ENCODE data around the gene TCF3. TPM values are rescaled to one million over a fixed set of nuclear protein-coding genes. Genes with fewer than 3 reads are reported as not detected.

The TCF3 gene
- total RNA-seq, 1 experiment from 2014 or later: 208 TPM

- no peaks in the 10 kb centered on the region for H4K20me1 ChIP-seq (ENCODE audit: insufficient read depth)
- H3K9me3 ChIP-seq (ENCODE audit: control insufficient read depth in 1 of 2, insufficient read depth in 1 of 2, low read depth in 1 of 2, low read length in 2 of 2): no peaks in the 10 kb centered on the region
- no peak for ATAC-seq
- H3K36me3 ChIP-seq (ENCODE audit: control insufficient read depth in 1 of 2, insufficient read depth in 2 of 2, low read length in 2 of 2): no peaks in the 10 kb centered on the region
- H3K4me3 ChIP-seq (replicated peaks in 1 of 2; ENCODE audit: low read depth in 1 of 2, low read length in 2 of 2): no peak overlapping the region
- H3K9ac ChIP-seq (ENCODE audit: low read length): no peak overlapping the region
- ChIA-PET POLR2A (no interaction called here), RAD21 (ENCODE audit: low non-redundant PET in 1 of 2, low total read pairs in 2 of 2, uncharacterized antibody in 2 of 2, unreplicated experiment in 2 of 2) (interaction anchor here in 1 of 2 experiments (0.6 to 0.7 kb wide), 2 partner anchors 73 to 114 kb away, joined by 4 to 5 read pairs; no protein-coding TSS in a partner anchor), CTCF (interaction anchor here (2.0 to 4.3 kb wide), 4 partner anchors 78 to 127 kb away, joined by 5 to 38 read pairs (median 18); no protein-coding TSS in a partner anchor)
- intact Hi-C loops (cut with micrococcal nuclease): loop anchor here (5.0 kb wide), 2 partner anchors 74 to 139 kb away; partner anchors contain the start of gene ATP8B3
- no peaks in the 10 kb centered on the region for H3K9me2 ChIP-seq (ENCODE audit: insufficient read depth)
- H3K79me2 ChIP-seq (ENCODE audit: insufficient read depth, low read length): no peaks in the 10 kb centered on the region
- H3K27me3 ChIP-seq (ENCODE audit: insufficient read depth, low read length): no peaks in the 10 kb centered on the region
- DNase-seq (ENCODE audit: low read depth, low spot score): no peak
- H3K27ac ChIP-seq (ENCODE audit: low read depth, low read length): peak overlapping the region; percentile 60; the same call in 1 of the 2 replicates
- peaks cover 4 to 47% of the 10 kb centered on the region in 2 experiments; a peak in 3 of 4 replicates for H3K4me1 ChIP-seq (ENCODE audit: control insufficient read depth in 1 of 2, insufficient read depth in 2 of 2, low read length in 2 of 2)
- no TSS peak for BruUV-seq (replicated peaks)
- TF ChIP-seq YY1 (IDR thresholded peaks at IDR 0.05; ENCODE audit: extremely low read depth, insufficient replicate concordance, low read depth, low read length) (no peak), ZNF274 (IDR thresholded peaks at IDR 0.05; ENCODE audit: low read depth, low read length) (no peak)
- no peak overlapping the region for H2AFZ ChIP-seq (ENCODE audit: low read depth, low read length, poor library complexity, severe bottlenecking)
- H3K4me2 ChIP-seq (ENCODE audit: low read length): 0 out of 2 replicates have a peak overlapping the region, but pooled peaks have one; percentile 2
Measured at GRCh38 chr19:1673645-1674292, 21.4 kb upstream of the TCF3 start.

- Histone ChIP-seq H2AFZ (ENCODE audit: low read depth, low read length, poor library complexity, severe bottlenecking) (no peak overlapping the region), H3K27me3 (ENCODE audit: insufficient read depth, low read length) (no peaks in the 10 kb centered on the region), H3K36me3 (ENCODE audit: control insufficient read depth in 1 of 2, insufficient read depth in 2 of 2, low read length in 2 of 2) (no peaks in the 10 kb centered on the region), H3K9ac (ENCODE audit: low read length) (no peak overlapping the region), H4K20me1 (ENCODE audit: insufficient read depth) (no peaks in the 10 kb centered on the region), H3K4me1 (ENCODE audit: control insufficient read depth in 1 of 2, insufficient read depth in 2 of 2, low read length in 2 of 2) (peaks cover 4 to 47% of the 10 kb centered on the region in 2 experiments; a peak in 3 of 4 replicates), H3K9me3 (ENCODE audit: control insufficient read depth in 1 of 2, insufficient read depth in 1 of 2, low read depth in 1 of 2, low read length in 2 of 2) (no peaks in the 10 kb centered on the region), H3K4me2 (ENCODE audit: low read length) (no peak overlapping the region), H3K27ac (ENCODE audit: low read depth, low read length) (peak overlapping the region; percentile 60), H3K79me2 (ENCODE audit: insufficient read depth, low read length) (no peaks in the 10 kb centered on the region), H3K9me2 (ENCODE audit: insufficient read depth) (no peaks in the 10 kb centered on the region), H3K4me3 (replicated peaks in 1 of 2; ENCODE audit: low read depth in 1 of 2, low read length in 2 of 2) (no peak overlapping the region)
- CTCF ChIA-PET: interaction anchor here (0.6 to 4.3 kb wide), 18 partner anchors 8 to 153 kb away, joined by 3 to 38 read pairs (median 4); no protein-coding TSS in a partner anchor
- BruUV-seq (replicated peaks): no TSS peak
- DNase-seq (ENCODE audit: low read depth, low spot score) (no peak), ATAC-seq (0 out of 2 replicates have a peak, but pooled peaks have one; percentile 2)
- RAD21 ChIA-PET (ENCODE audit: low non-redundant PET in 1 of 2, low total read pairs in 2 of 2, uncharacterized antibody in 2 of 2, unreplicated experiment in 2 of 2): interaction anchor here (0.6 to 1.3 kb wide), 8 partner anchors 74 to 153 kb away, joined by 3 to 9 read pairs (median 4); no protein-coding TSS in a partner anchor
- POLR2A ChIA-PET: interaction anchor here (0.6 to 1.6 kb wide), 3 partner anchors 74 to 127 kb away, joined by 3 to 6 read pairs (median 3); no protein-coding TSS in a partner anchor
- intact Hi-C loops (cut with micrococcal nuclease): loop anchor here (1.0 to 5.0 kb wide), 5 partner anchors 74 to 139 kb away; partner anchors contain the start of gene ATP8B3
- no peak for TF ChIP-seq TCF7L2 (IDR thresholded peaks at IDR 0.05; ENCODE audit: borderline replicate concordance, extremely low read depth, insufficient read depth, insufficient read length)
- TF ChIP-seq EZH2 (IDR thresholded peaks at IDR 0.05): no peak
- no peak for TF ChIP-seq JUND (IDR thresholded peaks at IDR 0.05)
- no peak for TF ChIP-seq YY1 (IDR thresholded peaks at IDR 0.05; ENCODE audit: extremely low read depth, insufficient replicate concordance, low read depth, low read length)
- TF ChIP-seq ZBTB33 (IDR thresholded peaks at IDR 0.05; ENCODE audit: extremely low read depth, insufficient replicate concordance, low read length): no peak
- TF ChIP-seq REST (IDR thresholded peaks at IDR 0.05; ENCODE audit: low read depth): no peak
- no peak for TF ChIP-seq ELF1 (IDR thresholded peaks at IDR 0.05; ENCODE audit: borderline replicate concordance, low read depth)
Measured at GRCh38 chr19:1672769-1673644, 20.6 kb upstream of the TCF3 start.

Data from HCT116 (cell line).